ENCODE measurements around the gene TRIB2.

TRIB2 gene

DNA sequence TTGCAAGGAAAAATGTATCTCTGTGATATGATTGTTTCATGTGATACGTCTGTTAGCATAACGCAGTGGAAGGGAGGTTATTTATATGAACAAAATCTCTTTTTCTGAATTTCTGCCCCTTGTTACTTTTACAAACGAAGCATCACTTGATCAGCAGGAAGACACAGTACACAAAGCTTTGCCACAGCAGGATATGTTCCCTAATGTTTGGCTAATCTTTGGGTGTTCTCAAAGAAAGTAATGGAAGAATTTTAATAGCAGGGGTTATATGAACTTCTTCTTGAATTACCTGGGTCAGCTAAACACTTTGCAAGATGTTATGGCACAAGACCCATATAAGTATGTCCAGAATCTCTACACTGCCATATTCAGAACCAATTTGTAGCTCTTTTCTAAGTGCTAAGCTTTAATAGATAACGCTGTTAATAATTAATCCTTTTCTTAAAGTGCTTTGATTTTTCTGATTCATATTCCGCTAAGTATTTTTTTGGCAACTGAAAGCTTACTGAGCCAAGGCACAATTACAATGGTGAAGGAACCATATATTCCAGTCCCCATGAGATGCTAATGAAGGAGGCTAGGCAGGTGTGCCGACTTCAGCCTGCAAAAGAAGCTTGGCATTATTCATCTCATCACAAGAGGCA, 33.2 kb upstream of the TRIB2 start:
- Histone ChIP-seq H3K36me3 (ENCODE audit: control insufficient read depth, insufficient read depth, low read length) (no peaks in the 10 kb centered on the region), H3K9me3 (ENCODE audit: control insufficient read depth, insufficient read depth, low read length) (no peaks in the 10 kb centered on the region), H3K9ac (ENCODE audit: low read depth, low read length) (no peak overlapping the region), H3K4me3 (ENCODE audit: low read depth, low read length) (no peak overlapping the region), H3K27me3 (ENCODE audit: control insufficient read depth, insufficient read depth, low read length) (no peaks in the 10 kb centered on the region), H3K4me1 (ENCODE audit: control insufficient read depth, insufficient read depth, low read length) (peaks cover 14% of the 10 kb centered on the region)

DNA sequence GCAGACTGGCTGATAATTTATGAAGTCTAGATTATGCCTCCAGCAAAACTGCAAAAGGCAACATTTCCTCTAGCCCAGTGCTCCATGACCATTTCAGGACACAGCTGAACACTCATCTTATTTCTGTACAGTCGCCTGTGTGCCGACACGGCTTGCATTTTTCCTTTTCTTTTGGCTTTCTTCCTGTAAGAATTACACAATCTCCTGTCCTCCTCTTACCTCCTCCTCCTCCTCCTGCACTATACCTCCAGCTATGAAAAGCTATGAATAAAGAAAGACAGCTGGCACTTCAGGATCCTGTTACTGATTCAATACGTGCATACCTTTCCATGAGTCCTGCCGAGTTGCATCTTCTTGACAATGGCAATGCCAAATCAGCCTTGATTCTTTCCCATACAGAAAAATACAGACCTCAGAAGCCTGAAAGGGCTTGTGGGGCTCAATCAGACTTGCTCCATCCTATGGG, 32.2 kb upstream of the TRIB2 start:
- Histone ChIP-seq H3K9me3 (ENCODE audit: control insufficient read depth, insufficient read depth, low read length) (no peaks in the 10 kb centered on the region), H3K9ac (ENCODE audit: low read depth, low read length) (no peak overlapping the region), H3K4me3 (ENCODE audit: low read depth, low read length) (no peak overlapping the region), H3K36me3 (ENCODE audit: control insufficient read depth, insufficient read depth, low read length) (no peaks in the 10 kb centered on the region), H3K27me3 (ENCODE audit: control insufficient read depth, insufficient read depth, low read length) (no peaks in the 10 kb centered on the region), H3K4me1 (ENCODE audit: control insufficient read depth, insufficient read depth, low read length) (peaks cover 14% of the 10 kb centered on the region)

DNA sequence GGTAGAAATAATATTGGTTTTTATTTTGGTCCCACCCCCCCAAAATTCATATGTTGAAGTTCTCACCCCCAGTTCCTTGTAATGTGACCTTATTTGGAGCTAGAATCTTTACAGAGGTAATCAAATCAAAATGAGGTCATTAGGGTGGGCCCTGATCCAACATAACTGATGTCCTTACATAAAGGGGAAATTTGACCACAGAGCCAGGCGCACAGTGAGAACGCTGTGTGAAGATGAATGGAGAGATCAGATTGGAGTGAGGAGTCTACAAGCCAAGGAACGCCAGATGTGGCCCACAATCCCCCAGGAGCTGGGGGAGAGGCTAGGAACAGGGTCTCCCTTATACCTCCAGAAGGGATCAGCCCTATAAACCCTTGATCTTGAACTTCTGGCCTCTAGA, 31.6 kb upstream of the TRIB2 start:
- no peak overlapping the region for H3K9ac ChIP-seq (ENCODE audit: low read depth, low read length)
- no peak overlapping the region for H3K4me3 ChIP-seq (ENCODE audit: low read depth, low read length)
- peaks cover 14% of the 10 kb centered on the region for H3K4me1 ChIP-seq (ENCODE audit: control insufficient read depth, insufficient read depth, low read length)
- H3K9me3 ChIP-seq (ENCODE audit: control insufficient read depth, insufficient read depth, low read length): no peaks in the 10 kb centered on the region
- no peaks in the 10 kb centered on the region for H3K36me3 ChIP-seq (ENCODE audit: control insufficient read depth, insufficient read depth, low read length)
- no peaks in the 10 kb centered on the region for H3K27me3 ChIP-seq (ENCODE audit: control insufficient read depth, insufficient read depth, low read length)

DNA sequence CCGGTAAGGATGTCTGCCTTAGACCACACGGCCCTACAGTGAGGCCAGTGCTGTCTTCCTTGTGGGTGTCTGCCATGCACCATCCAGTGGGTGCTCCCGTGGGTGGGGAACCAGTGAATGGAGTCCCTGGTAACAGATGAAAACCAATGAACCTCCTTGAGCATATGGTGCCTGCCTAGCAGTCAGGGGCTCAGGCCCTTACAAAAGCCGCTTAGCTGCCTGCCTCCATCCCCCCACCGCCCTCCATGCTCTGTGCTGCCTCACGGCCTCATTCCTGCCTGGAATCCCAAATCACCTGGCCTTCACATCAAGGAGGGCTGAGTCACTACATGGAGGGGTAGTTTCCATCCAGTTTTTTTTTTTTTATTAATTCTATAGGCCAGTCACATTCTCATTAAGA, 30.8 kb upstream of the TRIB2 start:
- Histone ChIP-seq H3K36me3 (ENCODE audit: control insufficient read depth, insufficient read depth, low read length) (no peaks in the 10 kb centered on the region), H3K4me1 (ENCODE audit: control insufficient read depth, insufficient read depth, low read length) (peaks cover 14% of the 10 kb centered on the region), H3K9ac (ENCODE audit: low read depth, low read length) (no peak overlapping the region), H3K9me3 (ENCODE audit: control insufficient read depth, insufficient read depth, low read length) (no peaks in the 10 kb centered on the region), H3K27me3 (ENCODE audit: control insufficient read depth, insufficient read depth, low read length) (no peaks in the 10 kb centered on the region), H3K4me3 (ENCODE audit: low read depth, low read length) (no peak overlapping the region)

DNA sequence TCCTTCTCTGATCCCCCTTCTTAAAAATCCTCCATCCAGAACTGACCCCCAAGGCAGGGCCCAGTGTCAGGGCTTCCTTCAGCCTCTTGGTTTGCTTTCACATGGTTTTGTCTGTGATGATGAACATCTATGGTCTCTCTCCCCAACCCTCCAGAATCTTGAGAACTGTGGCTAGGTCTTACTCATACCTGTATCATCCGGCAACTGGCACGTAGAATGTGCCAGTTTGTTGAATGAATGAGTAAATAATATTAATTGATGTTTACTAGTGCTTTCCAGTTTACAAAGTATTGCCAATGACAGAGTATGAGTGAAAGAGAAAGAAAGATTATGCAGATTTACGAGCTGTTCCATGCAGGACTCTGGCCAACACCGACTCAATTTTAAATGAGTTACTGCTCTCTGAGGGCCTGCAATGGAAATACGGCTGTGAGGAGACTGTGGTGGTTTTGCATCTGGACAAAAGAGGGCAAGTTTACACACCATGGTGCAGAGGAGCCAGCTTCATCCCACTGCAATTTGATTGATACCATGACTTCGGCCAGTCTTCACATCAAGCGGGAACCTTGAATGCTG, 29.9 kb upstream of the TRIB2 start:
- H3K27me3 ChIP-seq (ENCODE audit: control insufficient read depth, insufficient read depth, low read length): no peaks in the 10 kb centered on the region
- peaks cover 14% of the 10 kb centered on the region for H3K4me1 ChIP-seq (ENCODE audit: control insufficient read depth, insufficient read depth, low read length)
- no peaks in the 10 kb centered on the region for H3K9me3 ChIP-seq (ENCODE audit: control insufficient read depth, insufficient read depth, low read length)
- no peaks in the 10 kb centered on the region for H3K36me3 ChIP-seq (ENCODE audit: control insufficient read depth, insufficient read depth, low read length)
- H3K9ac ChIP-seq (ENCODE audit: low read depth, low read length): no peak overlapping the region
- no peak overlapping the region for H3K4me3 ChIP-seq (ENCODE audit: low read depth, low read length)

DNA sequence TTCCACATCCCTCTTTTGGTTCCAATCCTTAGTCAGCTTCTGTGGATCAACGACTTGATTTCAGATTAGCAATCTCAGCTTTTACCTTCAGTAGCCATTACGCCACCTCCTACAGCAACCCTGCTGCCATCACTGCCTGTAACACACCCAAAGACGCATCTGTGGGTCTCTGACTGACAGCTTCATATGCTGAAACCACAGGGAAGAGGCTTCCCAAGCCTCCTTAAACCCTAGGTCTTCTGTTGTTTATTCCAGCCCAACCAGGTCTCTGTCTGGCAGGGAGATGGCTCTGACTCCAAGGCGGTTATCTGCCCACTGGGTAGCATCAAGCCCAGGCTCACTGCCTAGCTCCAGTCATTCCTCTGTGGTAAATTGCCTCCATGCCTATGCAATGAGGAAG, 28.6 kb upstream of the TRIB2 start:
- H3K27me3 ChIP-seq (ENCODE audit: control insufficient read depth, insufficient read depth, low read length): no peaks in the 10 kb centered on the region
- no peaks in the 10 kb centered on the region for H3K36me3 ChIP-seq (ENCODE audit: control insufficient read depth, insufficient read depth, low read length)
- no peaks in the 10 kb centered on the region for H3K9me3 ChIP-seq (ENCODE audit: control insufficient read depth, insufficient read depth, low read length)
- H3K9ac ChIP-seq (ENCODE audit: low read depth, low read length): no peak overlapping the region
- no peak overlapping the region for H3K4me3 ChIP-seq (ENCODE audit: low read depth, low read length)
- peaks cover 11% of the 10 kb centered on the region for H3K4me1 ChIP-seq (ENCODE audit: control insufficient read depth, insufficient read depth, low read length)

DNA sequence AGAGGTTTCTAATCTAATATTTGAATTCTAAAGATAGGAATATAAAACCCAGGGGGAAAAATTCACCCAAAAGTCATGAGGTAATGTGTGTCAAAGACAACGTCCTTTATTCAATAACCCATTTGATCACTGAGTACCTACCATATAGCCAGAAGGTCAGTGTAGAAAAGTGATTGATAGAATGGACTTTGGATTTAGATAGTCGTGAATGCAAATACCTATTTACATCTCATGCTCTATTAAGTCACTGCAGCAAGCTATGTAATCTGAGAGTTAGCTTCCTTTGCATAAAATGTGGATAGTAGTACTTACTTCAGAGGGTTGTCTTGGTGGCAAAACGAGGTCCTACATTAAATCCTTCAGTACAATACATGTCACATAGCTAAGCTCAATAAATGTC, 27.8 kb upstream of the TRIB2 start:
- Histone ChIP-seq H3K27me3 (ENCODE audit: control insufficient read depth, insufficient read depth, low read length) (no peaks in the 10 kb centered on the region), H3K36me3 (ENCODE audit: control insufficient read depth, insufficient read depth, low read length) (no peaks in the 10 kb centered on the region), H3K9me3 (ENCODE audit: control insufficient read depth, insufficient read depth, low read length) (no peaks in the 10 kb centered on the region), H3K9ac (ENCODE audit: low read depth, low read length) (no peak overlapping the region), H3K4me1 (ENCODE audit: control insufficient read depth, insufficient read depth, low read length) (peaks cover 10% of the 10 kb centered on the region), H3K4me3 (ENCODE audit: low read depth, low read length) (no peak overlapping the region)

DNA sequence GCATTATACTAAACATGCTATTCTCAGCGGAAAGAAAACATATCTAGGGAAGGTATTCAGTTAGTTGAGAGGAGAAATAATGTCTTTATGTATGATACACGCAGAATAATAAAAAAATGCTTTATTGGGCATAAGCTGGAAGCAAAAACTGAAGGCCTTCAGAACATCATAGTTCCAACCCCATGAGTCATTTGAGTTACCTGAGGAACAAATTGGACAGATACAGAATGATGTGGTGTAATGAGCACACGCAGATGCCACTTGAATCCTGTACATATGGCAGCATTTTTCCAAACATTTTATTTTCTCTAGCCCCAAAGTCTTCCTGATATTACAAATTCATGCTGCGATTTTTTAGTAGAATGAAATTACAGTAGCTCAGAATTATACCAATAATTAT, 23.2 kb upstream of the TRIB2 start:
- Histone ChIP-seq H3K9ac (ENCODE audit: low read depth, low read length) (no peak overlapping the region), H3K27me3 (ENCODE audit: control insufficient read depth, insufficient read depth, low read length) (no peaks in the 10 kb centered on the region), H3K36me3 (ENCODE audit: control insufficient read depth, insufficient read depth, low read length) (no peaks in the 10 kb centered on the region)

DNA sequence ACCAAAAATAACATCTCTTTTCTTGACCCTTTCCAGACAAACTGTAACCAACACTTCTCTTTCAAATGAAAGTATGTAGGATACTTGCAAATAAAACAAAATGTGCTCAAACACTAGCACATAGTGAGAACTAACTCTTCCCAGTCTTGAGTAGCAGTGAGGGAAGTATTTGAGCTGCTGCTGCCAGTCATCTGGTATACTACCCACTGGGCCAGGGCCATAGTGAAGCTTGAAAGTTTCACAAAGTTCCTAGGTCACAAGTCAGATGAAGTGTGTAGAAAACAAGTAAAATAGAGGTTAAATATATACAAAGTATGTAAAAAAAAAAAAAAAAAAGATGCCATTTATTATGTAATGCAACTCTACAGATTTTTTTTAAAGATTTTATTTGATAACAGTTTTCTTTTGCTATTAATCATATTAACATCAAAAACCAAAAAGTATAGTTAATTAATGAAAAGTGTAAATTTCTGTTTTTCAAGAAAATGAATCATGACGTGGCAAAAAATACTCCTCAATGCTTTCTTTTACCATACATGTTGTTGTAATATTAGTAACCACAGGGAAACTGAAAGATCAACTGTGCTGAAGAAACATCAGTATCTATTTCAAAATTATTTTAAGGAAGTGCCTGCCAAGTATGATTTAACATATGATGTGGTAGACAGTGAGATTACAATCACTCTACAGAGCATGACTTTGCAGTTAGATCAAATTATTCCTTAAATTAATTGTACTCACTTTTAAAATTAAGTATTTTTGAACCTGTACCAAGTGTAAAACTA, 21.6 kb upstream of the TRIB2 start:
- no peaks in the 10 kb centered on the region for H3K27me3 ChIP-seq (ENCODE audit: control insufficient read depth, insufficient read depth, low read length)
- no peaks in the 10 kb centered on the region for H3K9me3 ChIP-seq (ENCODE audit: control insufficient read depth, insufficient read depth, low read length)
- no peaks in the 10 kb centered on the region for H3K4me1 ChIP-seq (ENCODE audit: control insufficient read depth, insufficient read depth, low read length)
- H3K9ac ChIP-seq (ENCODE audit: low read depth, low read length): no peak overlapping the region
- H3K4me3 ChIP-seq (ENCODE audit: low read depth, low read length): no peak overlapping the region
- no peaks in the 10 kb centered on the region for H3K36me3 ChIP-seq (ENCODE audit: control insufficient read depth, insufficient read depth, low read length)

More for the DNA sequence above, 23.2 kb upstream of the TRIB2 start:
- no peaks in the 10 kb centered on the region for H3K9me3 ChIP-seq (ENCODE audit: control insufficient read depth, insufficient read depth, low read length)
- H3K4me3 ChIP-seq (ENCODE audit: low read depth, low read length): no peak overlapping the region
- H3K4me1 ChIP-seq (ENCODE audit: control insufficient read depth, insufficient read depth, low read length): no peaks in the 10 kb centered on the region

DNA sequence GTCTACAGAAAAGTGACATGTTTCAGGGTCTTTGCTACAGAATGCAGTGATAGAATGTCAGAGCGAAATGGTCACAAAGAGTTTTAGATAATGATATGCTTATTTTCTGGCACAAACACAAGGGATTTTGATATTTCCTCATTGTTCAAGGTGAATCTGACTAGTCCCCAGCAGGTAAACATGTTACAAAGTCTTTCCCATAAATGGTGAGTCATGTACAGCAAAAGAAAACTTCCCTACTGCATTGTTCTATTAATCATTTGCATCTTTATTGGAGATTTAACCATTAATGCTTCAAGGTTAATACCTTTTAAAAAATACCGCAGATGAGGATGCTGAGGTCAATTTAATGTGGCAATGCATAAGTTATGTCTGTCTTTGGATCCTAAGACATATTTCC, 19.1 kb upstream of the TRIB2 start:
- no peaks in the 10 kb centered on the region for H3K36me3 ChIP-seq (ENCODE audit: control insufficient read depth, insufficient read depth, low read length)
- no peak overlapping the region for H3K9ac ChIP-seq (ENCODE audit: low read depth, low read length)
- no peaks in the 10 kb centered on the region for H3K9me3 ChIP-seq (ENCODE audit: control insufficient read depth, insufficient read depth, low read length)
- peaks cover 1% of the 10 kb centered on the region for H3K4me1 ChIP-seq (ENCODE audit: control insufficient read depth, insufficient read depth, low read length)
- H3K27me3 ChIP-seq (ENCODE audit: control insufficient read depth, insufficient read depth, low read length): no peaks in the 10 kb centered on the region
- no peak overlapping the region for H3K4me3 ChIP-seq (ENCODE audit: low read depth, low read length)

DNA sequence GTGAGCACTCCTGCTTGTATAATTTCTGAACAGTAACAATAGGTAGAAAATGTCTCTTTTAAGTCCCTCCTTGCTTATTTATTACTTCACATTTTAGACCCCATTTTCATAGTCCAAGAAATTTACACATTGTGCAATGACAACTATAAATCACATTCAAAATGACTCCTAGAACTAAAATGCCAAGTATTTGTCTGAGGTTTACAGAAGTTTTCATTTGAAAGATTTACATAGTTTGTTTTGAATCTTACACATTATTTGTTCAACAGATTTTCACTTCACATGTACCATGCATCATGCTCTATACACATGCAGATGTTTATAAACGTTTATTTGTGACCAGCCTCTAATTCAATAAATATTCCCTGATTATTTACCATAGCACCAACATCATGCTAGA, 15.7 kb upstream of the TRIB2 start:
- H3K36me3 ChIP-seq (ENCODE audit: control insufficient read depth, insufficient read depth, low read length): no peaks in the 10 kb centered on the region
- H3K9ac ChIP-seq (ENCODE audit: low read depth, low read length): no peak overlapping the region
- H3K4me1 ChIP-seq (ENCODE audit: control insufficient read depth, insufficient read depth, low read length): peaks cover 3% of the 10 kb centered on the region

DNA sequence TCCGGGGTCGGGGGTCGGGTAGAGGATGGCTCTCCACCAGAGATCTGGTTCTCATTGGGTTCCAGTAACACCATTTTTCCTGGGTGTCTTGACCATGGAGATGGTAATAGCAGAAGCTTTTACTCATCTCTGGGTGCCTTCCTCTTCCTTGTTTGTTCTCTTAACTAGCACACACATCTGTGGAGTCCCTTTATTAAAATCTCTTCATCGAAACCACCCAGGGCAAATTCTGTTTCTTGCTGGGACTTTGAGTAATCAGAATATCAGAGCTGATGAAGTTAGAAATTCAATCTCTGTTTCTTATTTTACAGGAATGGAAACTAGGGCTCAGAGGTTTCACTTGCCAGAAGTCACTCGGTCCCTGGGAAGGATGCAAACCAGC, 15.0 kb upstream of the TRIB2 start:
- Histone ChIP-seq H3K27me3 (ENCODE audit: control insufficient read depth, insufficient read depth, low read length) (no peaks in the 10 kb centered on the region), H3K36me3 (ENCODE audit: control insufficient read depth, insufficient read depth, low read length) (no peaks in the 10 kb centered on the region), H3K9me3 (ENCODE audit: control insufficient read depth, insufficient read depth, low read length) (no peaks in the 10 kb centered on the region), H3K4me1 (ENCODE audit: control insufficient read depth, insufficient read depth, low read length) (peaks cover 3% of the 10 kb centered on the region), H3K4me3 (ENCODE audit: low read depth, low read length) (no peak overlapping the region), H3K9ac (ENCODE audit: low read depth, low read length) (no peak overlapping the region)

More for the DNA sequence above, 15.7 kb upstream of the TRIB2 start:
- Histone ChIP-seq H3K4me3 (ENCODE audit: low read depth, low read length) (no peak overlapping the region), H3K9me3 (ENCODE audit: control insufficient read depth, insufficient read depth, low read length) (no peaks in the 10 kb centered on the region), H3K27me3 (ENCODE audit: control insufficient read depth, insufficient read depth, low read length) (no peaks in the 10 kb centered on the region)
